Rectal smooth muscle tissue (tissue), 1 donor: ENCODE data around the gene ADAMTS17.

ENCODE experiments used
- H3K27ac ChIP-seq: one replicate; pipeline ENCODE4 v1.7.0; 2013; ENCODE audit warnings: low read depth, low read length, inconsistent platforms
- H3K27me3 ChIP-seq: one replicate; pipeline ENCODE4 v1.7.0; 2013; ENCODE audit warnings: low read length; ENCODE audit not compliant: control insufficient read depth, insufficient read depth
- H3K36me3 ChIP-seq: one replicate; pipeline ENCODE4 v1.7.0; 2013; ENCODE audit warnings: low read length; ENCODE audit not compliant: control insufficient read depth, insufficient read depth
- H3K4me1 ChIP-seq: one replicate; pipeline ENCODE4 v1.7.0; 2013; ENCODE audit warnings: low read length; ENCODE audit not compliant: control insufficient read depth, insufficient read depth
- H3K4me3 ChIP-seq: one replicate; pipeline ENCODE4 v1.7.0; 2013; ENCODE audit warnings: low read length
- H3K9ac ChIP-seq: one replicate; pipeline ENCODE4 v1.7.0; 2013; ENCODE audit warnings: low read length

Gene ADAMTS17

GRCh38 chr15:100337096-100338044, 4.4 kb downstream of the ADAMTS17 start:
- H3K4me3 ChIP-seq: no peak overlapping the region
- H3K36me3 ChIP-seq: no peaks in the 10 kb centered on the region
- H3K4me1 ChIP-seq: no peaks in the 10 kb centered on the region
- no peak overlapping the region for H3K27ac ChIP-seq
- no peak overlapping the region for H3K9ac ChIP-seq
- no peaks in the 10 kb centered on the region for H3K27me3 ChIP-seq

GRCh38 chr15:100336061-100336460, 5.7 kb downstream of the ADAMTS17 start:
- Histone ChIP-seq H3K36me3 (no peaks in the 10 kb centered on the region), H3K27me3 (no peaks in the 10 kb centered on the region), H3K4me3 (no peak overlapping the region), H3K27ac (no peak overlapping the region), H3K9ac (no peak overlapping the region), H3K4me1 (no peaks in the 10 kb centered on the region)

GRCh38 chr15:100335335-100335999, 6.3 kb downstream of the ADAMTS17 start:
- no peak overlapping the region for H3K27ac ChIP-seq
- H3K4me3 ChIP-seq: no peak overlapping the region
- H3K9ac ChIP-seq: no peak overlapping the region
- no peaks in the 10 kb centered on the region for H3K36me3 ChIP-seq
- H3K27me3 ChIP-seq: no peaks in the 10 kb centered on the region
- no peaks in the 10 kb centered on the region for H3K4me1 ChIP-seq

GRCh38 chr15:100334905-100335304, 6.9 kb downstream of the ADAMTS17 start:
- Histone ChIP-seq H3K27me3 (no peaks in the 10 kb centered on the region), H3K4me3 (no peak overlapping the region), H3K36me3 (no peaks in the 10 kb centered on the region), H3K9ac (no peak overlapping the region), H3K4me1 (no peaks in the 10 kb centered on the region), H3K27ac (no peak overlapping the region)

GRCh38 chr15:100334456-100334855, 7.3 kb downstream of the ADAMTS17 start:
- Histone ChIP-seq H3K4me3 (no peak overlapping the region), H3K36me3 (no peaks in the 10 kb centered on the region), H3K9ac (no peak overlapping the region), H3K27me3 (no peaks in the 10 kb centered on the region), H3K4me1 (no peaks in the 10 kb centered on the region), H3K27ac (no peak overlapping the region)

- no peak overlapping the region for H3K9ac ChIP-seq
- H3K4me1 ChIP-seq: no peaks in the 10 kb centered on the region
- H3K27me3 ChIP-seq: no peaks in the 10 kb centered on the region
- no peak overlapping the region for H3K27ac ChIP-seq
- no peak overlapping the region for H3K4me3 ChIP-seq
- no peaks in the 10 kb centered on the region for H3K36me3 ChIP-seq
These were observed 7.8 kb downstream of the ADAMTS17 start for GRCh38 chr15:100334015-100334414.

GRCh38 chr15:100333236-100333635, 8.5 kb downstream of the ADAMTS17 start:
- Histone ChIP-seq H3K36me3 (no peaks in the 10 kb centered on the region), H3K27me3 (no peaks in the 10 kb centered on the region), H3K27ac (no peak overlapping the region), H3K4me3 (no peak overlapping the region), H3K9ac (no peak overlapping the region), H3K4me1 (no peaks in the 10 kb centered on the region)

- H3K36me3 ChIP-seq: no peaks in the 10 kb centered on the region
- no peak overlapping the region for H3K4me3 ChIP-seq
- H3K27me3 ChIP-seq: no peaks in the 10 kb centered on the region
- H3K27ac ChIP-seq: no peak overlapping the region
- H3K4me1 ChIP-seq: no peaks in the 10 kb centered on the region
- no peak overlapping the region for H3K9ac ChIP-seq
These were observed 9.1 kb downstream of the ADAMTS17 start for GRCh38 chr15:100332721-100333120.

- H3K36me3 ChIP-seq: no peaks in the 10 kb centered on the region
- H3K27me3 ChIP-seq: no peaks in the 10 kb centered on the region
- H3K27ac ChIP-seq: no peak overlapping the region
- H3K9ac ChIP-seq: no peak overlapping the region
- H3K4me1 ChIP-seq: no peaks in the 10 kb centered on the region
- H3K4me3 ChIP-seq: no peak overlapping the region
These were observed 9.5 kb downstream of the ADAMTS17 start for GRCh38 chr15:100332231-100332630.

- no peak overlapping the region for H3K4me3 ChIP-seq
- no peaks in the 10 kb centered on the region for H3K27me3 ChIP-seq
- H3K36me3 ChIP-seq: no peaks in the 10 kb centered on the region
- H3K4me1 ChIP-seq: no peaks in the 10 kb centered on the region
- H3K9ac ChIP-seq: no peak overlapping the region
- no peak overlapping the region for H3K27ac ChIP-seq
These were observed 11.1 kb downstream of the ADAMTS17 start for GRCh38 chr15:100330629-100331215.

- H3K4me3 ChIP-seq: no peak overlapping the region
- H3K9ac ChIP-seq: no peak overlapping the region
- H3K4me1 ChIP-seq: no peaks in the 10 kb centered on the region
- no peaks in the 10 kb centered on the region for H3K36me3 ChIP-seq
- no peak overlapping the region for H3K27ac ChIP-seq
- no peaks in the 10 kb centered on the region for H3K27me3 ChIP-seq
These were observed 11.6 kb downstream of the ADAMTS17 start for GRCh38 chr15:100330221-100330620.

- Histone ChIP-seq H3K27ac (no peak overlapping the region), H3K4me1 (no peaks in the 10 kb centered on the region), H3K9ac (no peak overlapping the region), H3K36me3 (no peaks in the 10 kb centered on the region), H3K27me3 (no peaks in the 10 kb centered on the region), H3K4me3 (no peak overlapping the region)
These were observed 13.0 kb downstream of the ADAMTS17 start for GRCh38 chr15:100328796-100329195.
